ENCODE results near the gene HSD17B14. TPM values are rescaled to one million over a fixed set of nuclear protein-coding genes. Genes with fewer than 3 reads are reported as not detected.

HSD17B14 gene
- total and polyA plus RNA-seq, 9 of the 15 experiments (the other 6 are each of a cell fraction or from before 2014, with no cell fraction given) = 0.16 TPM; not detected in 8

- peak; percentile 89 for TF ChIP-seq NFATC3 (IDR thresholded peaks at IDR 0.05)
- peak; percentile 89 for TF ChIP-seq MGA (IDR thresholded peaks at IDR 0.05)
- TF ChIP-seq FOXP4 (CRISPR knock-in tag; IDR thresholded peaks at IDR 0.05; ENCODE audit: borderline replicate concordance) = no peak
- peak; percentile 88 for TF ChIP-seq AFF4 (CRISPR knock-in tag; IDR thresholded peaks at IDR 0.05)
- TF ChIP-seq RFX5 (IDR thresholded peaks at IDR 0.05; ENCODE audit: low read depth, low read length) = peak; percentile 46; the same call in 1 of the 2 replicates
- peak in 1 of 3 experiments; percentile 72 for TF ChIP-seq YY1 (IDR thresholded peaks at IDR 0.05; ENCODE audit: borderline replicate concordance in 1 of 3, control insufficient read depth in 1 of 3, extremely low read depth in 1 of 3, insufficient read depth in 3 of 3, insufficient read length in 1 of 3, insufficient replicate concordance in 2 of 3, low read depth in 1 of 3, low read length in 2 of 3)
- peak; percentile 25; the same call in 1 of the 2 replicates for TF ChIP-seq MAFF (IDR thresholded peaks at IDR 0.05; ENCODE audit: low read length)
- peak; percentile 96 for TF ChIP-seq LEF1 (IDR thresholded peaks at IDR 0.05)
Observed at GRCh38 chr19:48878196-48879024, 42.1 kb upstream of the HSD17B14 start (continued).

All from K562 (cell line).